Vagina (tissue), 2 donors: Measurements from ENCODE around the gene PCDH17.

Experiments used
- CTCF ChIP-seq, 3 experiments: fragments of 450-650 bp in 2 of 3; fragments of 200-600 bp in 1 of 3; sonication (generic) in 1 of 3; IDR thresholded peaks; one replicate each; pipeline ENCODE4 v1.5.1; 2017 to 2019; ENCODE audit warnings: antibody characterized with exemption in 3 of 3, mild to moderate bottlenecking in 2 of 3, moderate library complexity in 2 of 3
- POLR2A ChIP-seq, 2 donors: fragments of 450-650 bp; IDR thresholded peaks; one replicate each; pipeline ENCODE4 v1.6.1; 2017; ENCODE audit warnings: antibody characterized with exemption in 2 of 2, mild to moderate bottlenecking in 2 of 2, moderate library complexity in 2 of 2
- POLR2AphosphoS5 ChIP-seq, 2 donors: sonication (generic); formaldehyde crosslinking; IDR thresholded peaks; one replicate each; pipeline ENCODE4 v1.9.0; 2017; ENCODE audit warnings: antibody characterized with exemption in 2 of 2, mild to moderate bottlenecking in 2 of 2, low read depth in 1 of 2; ENCODE audit not compliant: insufficient read depth in 1 of 2

- no peak for TF ChIP-seq POLR2A (IDR thresholded peaks at IDR 0.05)
- TF ChIP-seq CTCF (IDR thresholded peaks at IDR 0.05), result no peak
- no peak for TF ChIP-seq POLR2AphosphoS5 (IDR thresholded peaks at IDR 0.05; ENCODE audit: insufficient read depth in 1 of 2, low read depth in 1 of 2)
These were observed 108.1 kb downstream of the PCDH17 start for GRCh38 chr13:57739543-57740190.
